SK-N-SH (cell line): ENCODE measurements around the gene SHF.

Source experiments
- CHD2 ChIP-seq: fragments of 150-350 bp; IDR thresholded peaks from 2 replicates; pipeline ENCODE4 v1.6.1; 2018; ENCODE audit warnings: low read length; ENCODE audit not compliant: partially characterized antibody
- ELF1 ChIP-seq: IDR thresholded peaks from 2 replicates; pipeline ENCODE4 v1.4.0; 2012
- EP300 ChIP-seq, 2 experiments: IDR thresholded peaks; 2 replicates each; pipeline versions ENCODE4 v1.4.0 to v1.6.1; 2012; ENCODE audit warnings: borderline replicate concordance in 1 of 2, low read depth in 1 of 2, low read length in 1 of 2
- GATA2 ChIP-seq: sonication (generic); formaldehyde crosslinking; IDR thresholded peaks from 2 replicates; pipeline ENCODE4 v1.5.0; 2020; ENCODE audit warnings: mild to moderate bottlenecking, missing genetic modification reagents
- JUND ChIP-seq: IDR thresholded peaks from 2 replicates; pipeline ENCODE4 v1.4.0; 2012
- POLR2AphosphoS5 ChIP-seq: IDR thresholded peaks from 2 replicates; pipeline ENCODE4 v1.6.1; 2012; ENCODE audit warnings: low read depth, low read length
- RAD21 ChIP-seq: IDR thresholded peaks from 2 replicates; pipeline ENCODE4 v1.6.1; 2012; ENCODE audit warnings: mild to moderate bottlenecking, low read length
- RCOR1 ChIP-seq: fragments of 150-350 bp; IDR thresholded peaks from 2 replicates; pipeline ENCODE4 v1.6.1; 2017; ENCODE audit warnings: antibody characterized with exemption, low read length
- SIN3A ChIP-seq: IDR thresholded peaks from 2 replicates; pipeline ENCODE4 v1.6.1; 2012; ENCODE audit warnings: low read depth, mild to moderate bottlenecking, low read length, moderate library complexity, borderline replicate concordance
- SMC3 ChIP-seq: IDR thresholded peaks from 2 replicates; pipeline ENCODE4 v1.6.1; 2012; ENCODE audit warnings: low read depth, low read length, improper control_type of control experiment
- TF ChIP-seq, protein P1 (sequence below): fragments of 200-600 bp; sonication (generic); IDR thresholded peaks from 2 replicates; pipeline ENCODE4 v1.6.1; 2017; ENCODE audit warnings: antibody characterized with exemption, mild to moderate bottlenecking, moderate library complexity
- TF ChIP-seq, protein P2 (sequence below): IDR thresholded peaks from 2 replicates; pipeline ENCODE4; 2012

DNA sequence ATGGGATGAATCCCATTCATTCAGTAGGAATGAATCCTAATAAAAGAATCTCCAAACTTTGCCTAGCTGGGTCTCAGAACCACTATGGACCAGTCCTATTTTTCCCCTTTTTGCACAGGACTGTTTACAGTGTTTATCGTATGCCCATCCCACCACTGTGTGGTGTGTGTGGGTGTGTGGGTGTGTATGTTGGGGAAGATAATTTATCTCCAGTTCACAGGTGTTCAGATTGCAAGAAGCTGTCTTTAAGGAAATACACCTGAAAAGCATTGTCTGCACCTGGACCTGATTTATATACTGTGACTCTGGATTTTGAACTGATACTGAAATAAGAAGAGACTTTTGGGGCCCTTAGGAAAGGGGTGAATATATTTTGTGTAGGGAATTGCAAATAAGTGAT lies 24.7 kb upstream of the SHF start:
- TF ChIP-seq JUND (no peak), RCOR1 (no peak), CHD2 (no peak), POLR2AphosphoS5 (no peak), SIN3A (no peak), GATA2 (no peak), SMC3 (no peak), EP300 (IDR thresholded peaks at IDR 0.05; ENCODE audit: borderline replicate concordance in 1 of 2, low read depth in 1 of 2, low read length in 1 of 2) (no peak), RAD21 (no peak), ELF1 (no peak)
- TF ChIP-seq, protein P1, sequence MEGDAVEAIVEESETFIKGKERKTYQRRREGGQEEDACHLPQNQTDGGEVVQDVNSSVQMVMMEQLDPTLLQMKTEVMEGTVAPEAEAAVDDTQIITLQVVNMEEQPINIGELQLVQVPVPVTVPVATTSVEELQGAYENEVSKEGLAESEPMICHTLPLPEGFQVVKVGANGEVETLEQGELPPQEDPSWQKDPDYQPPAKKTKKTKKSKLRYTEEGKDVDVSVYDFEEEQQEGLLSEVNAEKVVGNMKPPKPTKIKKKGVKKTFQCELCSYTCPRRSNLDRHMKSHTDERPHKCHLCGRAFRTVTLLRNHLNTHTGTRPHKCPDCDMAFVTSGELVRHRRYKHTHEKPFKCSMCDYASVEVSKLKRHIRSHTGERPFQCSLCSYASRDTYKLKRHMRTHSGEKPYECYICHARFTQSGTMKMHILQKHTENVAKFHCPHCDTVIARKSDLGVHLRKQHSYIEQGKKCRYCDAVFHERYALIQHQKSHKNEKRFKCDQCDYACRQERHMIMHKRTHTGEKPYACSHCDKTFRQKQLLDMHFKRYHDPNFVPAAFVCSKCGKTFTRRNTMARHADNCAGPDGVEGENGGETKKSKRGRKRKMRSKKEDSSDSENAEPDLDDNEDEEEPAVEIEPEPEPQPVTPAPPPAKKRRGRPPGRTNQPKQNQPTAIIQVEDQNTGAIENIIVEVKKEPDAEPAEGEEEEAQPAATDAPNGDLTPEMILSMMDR, result no peak
- TF ChIP-seq, protein P2, sequence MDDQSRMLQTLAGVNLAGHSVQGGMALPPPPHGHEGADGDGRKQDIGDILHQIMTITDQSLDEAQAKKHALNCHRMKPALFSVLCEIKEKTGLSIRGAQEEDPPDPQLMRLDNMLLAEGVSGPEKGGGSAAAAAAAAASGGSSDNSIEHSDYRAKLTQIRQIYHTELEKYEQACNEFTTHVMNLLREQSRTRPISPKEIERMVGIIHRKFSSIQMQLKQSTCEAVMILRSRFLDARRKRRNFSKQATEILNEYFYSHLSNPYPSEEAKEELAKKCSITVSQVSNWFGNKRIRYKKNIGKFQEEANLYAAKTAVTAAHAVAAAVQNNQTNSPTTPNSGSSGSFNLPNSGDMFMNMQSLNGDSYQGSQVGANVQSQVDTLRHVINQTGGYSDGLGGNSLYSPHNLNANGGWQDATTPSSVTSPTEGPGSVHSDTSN, result no peak
